8988T (cell line): ENCODE data around the gene TET2.

Experiments used
- DNase-seq: peaks from one replicate; pipeline ENCODE4 v3.0.0; 2011

TET2 gene

GRCh38 chr4:105186701-105187161 lies 40.1 kb downstream of the TET2 start:
- no peak for DNase-seq

GRCh38 chr4:105189855-105190650 lies 43.4 kb downstream of the TET2 start:
- no peak for DNase-seq

GRCh38 chr4:105191621-105192210 lies 45.0 kb downstream of the TET2 start:
- DNase-seq = no peak

GRCh38 chr4:105192474-105192873 lies 45.8 kb downstream of the TET2 start:
- DNase-seq = no peak

GRCh38 chr4:105192910-105193309 lies 46.2 kb downstream of the TET2 start:
- DNase-seq = no peak

GRCh38 chr4:105193536-105193935 lies 46.9 kb downstream of the TET2 start:
- DNase-seq = no peak

GRCh38 chr4:105194328-105195231 lies 47.9 kb downstream of the TET2 start:
- no peak for DNase-seq

- no peak for DNase-seq
Measured at GRCh38 chr4:105196523-105197145, 50.0 kb downstream of the TET2 start.

- no peak for DNase-seq
Measured at GRCh38 chr4:105197777-105198176, 51.1 kb downstream of the TET2 start.

- no peak for DNase-seq
Measured at GRCh38 chr4:105198541-105198940, 51.9 kb downstream of the TET2 start.

GRCh38 chr4:105206214-105206613 lies 59.5 kb downstream of the TET2 start:
- no peak for DNase-seq

- no peak for DNase-seq
Measured at GRCh38 chr4:105207386-105207785, 60.7 kb downstream of the TET2 start.

- no peak for DNase-seq
Measured at GRCh38 chr4:105208561-105208960, 61.9 kb downstream of the TET2 start.

- no peak for DNase-seq
Measured at GRCh38 chr4:105210916-105211315, 64.2 kb downstream of the TET2 start.

GRCh38 chr4:105215609-105216313 lies 69.1 kb downstream of the TET2 start:
- no peak for DNase-seq

GRCh38 chr4:105225500-105225899 lies 78.8 kb downstream of the TET2 start:
- DNase-seq = no peak

- DNase-seq = no peak
Measured at GRCh38 chr4:105227054-105227453, 80.4 kb downstream of the TET2 start.

- DNase-seq = no peak
Measured at GRCh38 chr4:105230287-105230686, 83.6 kb downstream of the TET2 start.

- DNase-seq = no peak
Measured at GRCh38 chr4:105232374-105232773, 85.7 kb downstream of the TET2 start.

- DNase-seq = no peak
Measured at GRCh38 chr4:105234582-105234981, 87.9 kb downstream of the TET2 start.

GRCh38 chr4:105236202-105236915 lies 89.7 kb downstream of the TET2 start:
- no peak for DNase-seq

- no peak for DNase-seq
Measured at GRCh38 chr4:105236916-105237311, 90.2 kb downstream of the TET2 start.
